GM15510 (cell line): Measurements from ENCODE around the gene SLC19A1.

Source experiments
- POLR2A ChIP-seq: IDR thresholded peaks from 3 replicates; pipeline ENCODE4 v1.6.1; 2011; ENCODE audit warnings: borderline replicate concordance; ENCODE audit not compliant: insufficient read length; ENCODE audit errors: extremely low read depth

The SLC19A1 gene

GRCh38 chr21:45554477-45555175, 12.4 kb upstream of the SLC19A1 start:
- peak; percentile 53 for TF ChIP-seq POLR2A

- no peak for TF ChIP-seq POLR2A
Observed at GRCh38 chr21:45552696-45553391, 10.6 kb upstream of the SLC19A1 start.

- no peak for TF ChIP-seq POLR2A
Observed at GRCh38 chr21:45551783-45552695, 9.8 kb upstream of the SLC19A1 start.

GRCh38 chr21:45551316-45551715, 9.1 kb upstream of the SLC19A1 start:
- TF ChIP-seq POLR2A = no peak

- TF ChIP-seq POLR2A = peak; percentile 10
Observed at GRCh38 chr21:45550522-45551210, 8.4 kb upstream of the SLC19A1 start.

- peak; percentile 23 for TF ChIP-seq POLR2A
Observed at GRCh38 chr21:45549626-45550463, 7.6 kb upstream of the SLC19A1 start.

GRCh38 chr21:45548711-45549491, 6.7 kb upstream of the SLC19A1 start:
- TF ChIP-seq POLR2A = no peak

GRCh38 chr21:45547545-45547900, 5.3 kb upstream of the SLC19A1 start:
- TF ChIP-seq POLR2A = no peak

GRCh38 chr21:45546636-45547544, 4.7 kb upstream of the SLC19A1 start:
- TF ChIP-seq POLR2A = no peak

- no peak for TF ChIP-seq POLR2A
Observed at GRCh38 chr21:45545691-45546531, 3.7 kb upstream of the SLC19A1 start.

GRCh38 chr21:45545236-45545570, 3.0 kb upstream of the SLC19A1 start:
- TF ChIP-seq POLR2A = no peak
